Activated CD8-positive, alpha-beta T cell treated with anti-CD3 and anti-CD28 coated beads for 36 hours (primary cell): Measurements from ENCODE around the gene ADGRL1. TPM values are rescaled to one million over a fixed set of nuclear protein-coding genes. Genes with fewer than 3 reads are reported as not detected.

Source experiments
- ATAC-seq: fragments of 200-7000 bp; cut with Tn5 transposase; one replicate; pipeline ENCODE4 v1.10.0; 2021; ENCODE audit warnings: mild to moderate bottlenecking, moderate library complexity
- CTCF ChIA-PET: fragments of 350-600 bp; sonication (Branson Sonifier 250); formaldehyde crosslinking; loops from one replicate; lab custom pipeline; 2021; ENCODE audit warnings: antibody characterized with exemption; lab: Charles Lee
- POLR2A ChIA-PET: fragments of 350-600 bp; sonication (Branson Sonifier 250); formaldehyde crosslinking; loops from one replicate; lab custom pipeline; 2021; ENCODE audit warnings: antibody characterized with exemption; lab: Charles Lee
- DNase-seq: peaks from one replicate; pipeline ENCODE4 v3.0.0-alpha.2; 2020
- H3K27ac Mint-ChIP-seq: one replicate; pipeline ENCODE4 v1.8.0; 2021; ENCODE audit warnings: mild to moderate bottlenecking, mixed read lengths
- H3K27me3 Mint-ChIP-seq: one replicate; pipeline ENCODE4 v1.8.0; 2021; ENCODE audit warnings: mixed read lengths
- H3K36me3 Mint-ChIP-seq: one replicate; pipeline ENCODE4 v1.8.0; 2021; ENCODE audit warnings: low read depth, mixed read lengths
- H3K4me1 Mint-ChIP-seq: one replicate; pipeline ENCODE4 v1.8.0; 2021; ENCODE audit warnings: low read depth, mixed read lengths
- H3K4me3 Mint-ChIP-seq: one replicate; pipeline ENCODE4 v1.8.0; 2021; ENCODE audit warnings: mild to moderate bottlenecking, moderate library complexity, mixed read lengths
- H3K9me3 Mint-ChIP-seq: one replicate; pipeline ENCODE4 v1.8.0; 2021; ENCODE audit warnings: mixed read lengths
- CTCF ChIP-seq: fragments of 200-600 bp; IDR thresholded peaks from one replicate; pipeline ENCODE4 v1.8.0; 2022; ENCODE audit warnings: antibody characterized with exemption, mild to moderate bottlenecking
- intact Hi-C: fragments of 100-400 bp; cut with micrococcal nuclease; formaldehyde crosslinking; loops from one replicate; pipeline ENCODE4 v1.10.0; 2022
- total RNA-seq, 2 experiments: library from RNA; stranded (reverse); gene quantifications; one replicate each; pipeline ENCODE4 v1.2.3, GENCODE V29; 2021

ADGRL1 gene
- total RNA-seq, 2 experiments from 2014 or later, result 11.8 to 14.5 TPM

DNA sequence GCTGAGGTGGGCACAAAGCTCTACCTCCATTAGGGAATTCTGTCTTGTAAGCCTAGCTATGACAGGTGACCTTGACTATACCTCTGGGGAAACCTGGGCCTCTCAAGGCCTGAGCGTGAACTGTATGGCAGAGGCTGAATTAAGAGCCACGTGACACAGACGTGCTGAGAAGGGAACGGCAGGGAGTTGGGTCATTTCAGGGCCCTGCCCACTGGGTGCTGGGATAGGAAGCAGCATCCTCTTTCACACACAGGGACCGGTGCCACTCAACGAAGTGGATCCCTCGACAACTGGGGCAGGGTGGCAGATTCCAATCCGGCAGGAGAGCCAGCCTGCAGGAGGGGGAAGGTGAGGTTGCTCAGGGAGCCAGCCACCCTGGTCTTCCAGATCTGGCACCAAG is 78.8 kb downstream of the ADGRL1 start:
- Mint-ChIP-seq H3K4me3 (no peak overlapping the region), H3K27ac (no peak overlapping the region), H3K4me1 (no peaks in the 10 kb centered on the region), H3K36me3 (peaks cover 31% of the 10 kb centered on the region), H3K9me3 (no peaks in the 10 kb centered on the region), H3K27me3 (no peaks in the 10 kb centered on the region)
- no peak for TF ChIP-seq CTCF
- POLR2A ChIA-PET, result no interaction called here
- ATAC-seq (no peak), DNase-seq (no peak)
- intact Hi-C loops, result no loop called here
- CTCF ChIA-PET, result interaction anchor here (1.0 to 2.6 kb wide), 3 partner anchors 10 to 12 kb away, joined by 3 to 9 read pairs (median 4); partner anchors contain the start of gene ASF1B

GRCh38 chr19:14122924-14123323 is 83.0 kb downstream of the ADGRL1 start:
- CTCF ChIA-PET, result interaction anchor here (1.1 to 1.7 kb wide), 4 partner anchors 8 to 225 kb away, joined by 3 to 8 read pairs (median 4); partner anchors contain the start of gene ASF1B
- no peak for DNase-seq
- peaks cover 9% of the 10 kb centered on the region for H3K4me1 Mint-ChIP-seq
- POLR2A ChIA-PET, result interaction anchor here (0.9 to 2.2 kb wide), 4 partner anchors 10 to 23 kb away, joined by 3 to 8 read pairs (median 6); partner anchors contain the start of gene ASF1B
- no peak overlapping the region for H3K27ac Mint-ChIP-seq
- H3K9me3 Mint-ChIP-seq, result no peaks in the 10 kb centered on the region
- no peaks in the 10 kb centered on the region for H3K27me3 Mint-ChIP-seq
- TF ChIP-seq CTCF, result no peak
- ATAC-seq, result no peak
- intact Hi-C loops, result no loop called here
- no peak overlapping the region for H3K4me3 Mint-ChIP-seq
- peaks cover 21% of the 10 kb centered on the region for H3K36me3 Mint-ChIP-seq

- TF ChIP-seq CTCF, result no peak
- POLR2A ChIA-PET, result interaction anchor here (0.7 to 2.1 kb wide), 5 partner anchors 8 to 47 kb away, joined by 3 to 7 read pairs (median 3); partner anchors contain the start of gene ASF1B
- no peak overlapping the region for H3K4me3 Mint-ChIP-seq
- intact Hi-C loops, result no loop called here
- CTCF ChIA-PET, result interaction anchor here (0.6 to 2.4 kb wide), 3 partner anchors 9 to 22 kb away, joined by 3 to 8 read pairs (median 3); partner anchors contain the start of gene ASF1B
- ATAC-seq (no peak), DNase-seq (no peak)
- peaks cover 19% of the 10 kb centered on the region for H3K36me3 Mint-ChIP-seq
- H3K27me3 Mint-ChIP-seq, result no peaks in the 10 kb centered on the region
- H3K27ac Mint-ChIP-seq, result no peak overlapping the region
- no peaks in the 10 kb centered on the region for H3K9me3 Mint-ChIP-seq
- peaks cover 24% of the 10 kb centered on the region for H3K4me1 Mint-ChIP-seq
Measured at GRCh38 chr19:14120497-14120780, 85.5 kb downstream of the ADGRL1 start.

- intact Hi-C loops, result no loop called here
- no peak for TF ChIP-seq CTCF
- H3K27me3 Mint-ChIP-seq, result no peaks in the 10 kb centered on the region
- no peak overlapping the region for H3K27ac Mint-ChIP-seq
- H3K4me3 Mint-ChIP-seq, result no peak overlapping the region
- H3K36me3 Mint-ChIP-seq, result peaks cover 14% of the 10 kb centered on the region
- no peaks in the 10 kb centered on the region for H3K9me3 Mint-ChIP-seq
- ChIA-PET POLR2A (interaction anchor here (1.0 to 2.1 kb wide), 3 partner anchors 9 to 46 kb away, joined by 3 to 7 read pairs (median 6); partner anchors contain the start of gene ASF1B), CTCF (interaction anchor here (0.6 to 2.4 kb wide), 2 partner anchors 10 to 17 kb away, joined by 3 to 8 read pairs; partner anchors contain the start of gene ASF1B)
- H3K4me1 Mint-ChIP-seq, result peaks cover 28% of the 10 kb centered on the region
- no peak for ATAC-seq
- no peak for DNase-seq
Measured at GRCh38 chr19:14119644-14120496, 86.1 kb downstream of the ADGRL1 start.

DNA sequence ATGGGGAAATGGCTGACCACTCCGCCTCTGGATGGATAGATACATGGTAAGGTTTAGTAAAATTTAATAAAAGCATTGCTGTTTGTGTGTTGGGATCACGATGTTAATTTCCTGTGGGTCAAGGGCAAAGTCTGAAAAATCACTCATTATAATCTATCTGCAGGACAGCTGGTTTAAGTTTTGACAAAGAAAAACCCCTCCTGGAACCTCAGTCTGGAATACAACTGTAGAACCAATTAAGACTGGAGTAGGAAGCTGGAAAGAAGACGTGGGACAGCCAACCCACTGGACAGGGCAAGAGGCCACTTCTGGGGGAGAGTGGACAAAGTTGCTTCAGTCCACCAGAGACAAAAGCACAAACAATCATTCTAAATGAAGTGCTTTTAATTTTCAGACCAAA is 86.8 kb downstream of the ADGRL1 start:
- intact Hi-C loops, result no loop called here
- DNase-seq (no peak), ATAC-seq (no peak)
- no peaks in the 10 kb centered on the region for H3K9me3 Mint-ChIP-seq
- CTCF ChIA-PET, result no interaction called here
- POLR2A ChIA-PET, result interaction anchor here (0.6 to 2.1 kb wide), 2 partner anchors 10 to 14 kb away, joined by 3 to 6 read pairs; no protein-coding TSS in a partner anchor
- peaks cover 31% of the 10 kb centered on the region for H3K4me1 Mint-ChIP-seq
- no peak overlapping the region for H3K27ac Mint-ChIP-seq
- no peak for TF ChIP-seq CTCF
- H3K4me3 Mint-ChIP-seq, result peak overlapping the region; percentile 78
- H3K36me3 Mint-ChIP-seq, result peaks cover 7% of the 10 kb centered on the region
- no peaks in the 10 kb centered on the region for H3K27me3 Mint-ChIP-seq
